Measurements from ENCODE around the gene LRRC3C.
"Not testable (repeated sequence)": the region's sequence is repeated elsewhere in the genome, so short reads cannot be mapped to it uniquely, and the experiment has no call there.

Gene LRRC3C

GRCh38 chr17:39924691-39925055 lies 2.9 kb upstream of the LRRC3C start:
- no peak for DNase-seq (ENCODE audit: low read depth)

GRCh38 chr17:39925282-39926134 lies 2.0 kb upstream of the LRRC3C start:
- DNase-seq (ENCODE audit: low read depth): no peak

- DNase-seq (ENCODE audit: low read depth): peak; percentile 25
Measured at GRCh38 chr17:39926135-39926587, 1.4 kb upstream of the LRRC3C start.

DNA sequence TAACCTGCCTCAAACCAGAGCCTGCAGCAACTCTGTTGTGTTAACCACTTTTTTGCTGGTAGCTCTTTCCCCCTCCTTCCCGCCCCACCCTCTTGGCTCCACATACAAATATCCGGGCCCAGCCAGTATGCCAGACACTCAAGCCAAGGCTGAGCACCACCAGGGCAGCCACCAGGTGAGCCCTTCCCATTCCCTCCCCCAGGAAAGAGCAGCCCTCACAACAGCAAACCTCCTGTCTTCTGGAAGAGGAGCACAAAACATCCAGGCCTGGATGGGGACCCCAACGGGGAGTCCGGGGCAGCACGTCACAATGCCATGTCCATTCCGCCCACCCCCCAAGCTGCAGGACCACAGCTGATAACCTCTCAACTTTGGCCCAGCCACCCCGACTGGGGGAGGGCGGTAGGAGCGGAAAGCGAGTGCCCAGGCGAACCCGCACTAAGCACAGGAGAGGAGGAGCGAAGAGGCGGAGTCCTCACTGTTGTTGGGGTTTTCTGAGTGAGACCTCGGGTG lies 888 bp upstream of the LRRC3C start:
- no peak for DNase-seq (ENCODE audit: low read depth)

DNA sequence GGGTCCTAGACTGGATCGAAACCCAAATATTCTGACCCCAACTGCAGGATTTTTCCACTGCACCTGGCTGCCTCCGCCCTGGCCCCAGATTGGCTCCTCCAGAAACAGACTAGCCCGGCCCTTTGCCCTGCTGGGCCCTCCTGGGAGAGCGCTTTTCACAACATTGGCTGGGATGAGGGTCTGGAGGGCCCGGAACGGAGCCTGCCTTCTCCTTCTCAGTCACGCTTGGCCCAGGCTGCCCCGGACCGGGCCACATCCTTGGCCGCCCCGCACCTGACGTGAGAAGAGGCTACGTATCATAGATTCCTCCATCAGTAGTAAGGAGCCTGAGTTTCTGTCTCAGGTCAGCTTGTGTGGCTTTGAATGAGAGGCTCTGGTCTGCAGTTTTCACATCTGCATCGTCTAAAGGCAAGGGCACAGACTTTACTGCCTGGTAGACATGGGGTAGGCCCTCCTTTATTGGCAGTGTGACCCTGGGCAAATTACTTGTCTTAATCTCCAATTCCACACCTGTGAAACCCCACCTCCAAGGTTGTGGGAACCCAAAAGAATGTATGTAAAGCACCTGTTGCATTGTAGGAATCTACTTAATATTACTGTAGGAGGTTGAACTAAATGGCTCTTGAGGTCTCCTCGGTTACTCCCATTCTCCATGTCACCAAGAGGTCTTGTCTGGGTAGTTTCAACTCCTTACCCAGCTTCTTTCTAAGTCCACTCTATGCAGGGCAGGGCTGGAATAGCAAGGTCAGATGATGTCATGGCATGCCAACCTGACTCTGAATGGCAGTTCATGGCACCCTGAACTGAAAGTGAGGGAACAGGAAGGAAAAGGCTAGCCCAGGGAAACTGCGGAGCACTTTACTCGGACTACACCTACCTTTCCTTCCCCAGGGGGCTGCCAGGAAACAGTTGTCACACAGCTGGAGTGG lies 661 bp downstream of the LRRC3C start:
- no peak for DNase-seq (ENCODE audit: low read depth)

- DNase-seq (ENCODE audit: low read depth): no peak
Measured at GRCh38 chr17:39928858-39929645, 1.5 kb downstream of the LRRC3C start.

DNA sequence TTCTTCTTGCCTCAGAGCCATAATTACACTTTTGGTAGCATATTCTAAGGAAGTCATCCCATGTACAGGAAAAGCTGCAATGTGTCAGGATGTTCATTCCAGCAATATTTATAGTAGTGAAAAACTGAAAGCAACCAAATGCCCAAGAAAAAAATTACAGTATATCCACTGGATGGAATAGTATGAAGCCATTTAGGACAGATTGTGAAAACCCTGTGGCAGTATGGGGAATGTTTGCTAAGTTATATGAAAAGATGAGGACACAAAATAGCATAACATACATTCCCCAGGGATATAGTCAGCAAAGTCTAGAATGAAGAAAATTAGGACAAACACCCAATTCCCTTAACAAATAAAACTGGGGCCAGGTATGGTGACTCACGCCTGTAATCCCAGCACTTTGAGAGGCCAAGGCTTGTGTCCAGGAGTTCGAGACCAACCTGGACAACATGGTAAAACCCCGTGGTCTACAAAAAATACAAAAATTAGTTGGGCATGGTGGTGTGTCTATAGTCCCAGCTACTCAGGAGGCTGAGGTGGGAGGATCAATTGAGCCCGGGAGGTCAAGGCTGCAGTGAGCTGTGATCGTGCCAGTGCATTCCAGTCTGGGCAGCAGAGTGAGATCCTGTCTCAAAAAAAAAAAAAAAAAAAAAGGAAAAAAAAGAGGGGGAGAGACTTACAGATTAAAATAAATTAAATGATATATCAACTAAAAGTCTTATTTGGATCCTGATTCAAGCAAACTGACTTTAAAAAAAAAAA lies 2.3 kb downstream of the LRRC3C start:
- DNase-seq (ENCODE audit: low read depth): no peak

- DNase-seq (ENCODE audit: low read depth): no peak
Measured at GRCh38 chr17:39933912-39934311, 6.4 kb downstream of the LRRC3C start.

DNA sequence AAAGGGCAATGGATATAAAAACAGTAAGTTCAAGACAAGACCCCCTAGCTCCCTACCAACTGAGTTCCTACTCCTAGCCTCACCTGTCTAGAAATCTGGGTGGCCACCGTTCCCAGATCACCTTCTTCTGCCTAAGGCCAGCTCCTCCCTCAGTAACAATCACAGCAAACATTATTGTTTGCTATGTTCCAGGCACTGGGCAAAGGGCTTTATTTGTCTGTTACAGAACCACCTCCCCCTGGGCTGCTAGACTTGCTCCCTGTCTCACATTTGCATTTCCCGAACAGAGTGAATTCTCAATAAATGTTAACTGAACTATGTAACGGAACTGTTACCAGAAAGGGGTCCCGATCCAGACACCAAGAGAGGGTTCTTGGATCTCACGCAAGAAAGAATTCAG lies 6.8 kb downstream of the LRRC3C start:
- no peak for DNase-seq (ENCODE audit: low read depth)

DNA sequence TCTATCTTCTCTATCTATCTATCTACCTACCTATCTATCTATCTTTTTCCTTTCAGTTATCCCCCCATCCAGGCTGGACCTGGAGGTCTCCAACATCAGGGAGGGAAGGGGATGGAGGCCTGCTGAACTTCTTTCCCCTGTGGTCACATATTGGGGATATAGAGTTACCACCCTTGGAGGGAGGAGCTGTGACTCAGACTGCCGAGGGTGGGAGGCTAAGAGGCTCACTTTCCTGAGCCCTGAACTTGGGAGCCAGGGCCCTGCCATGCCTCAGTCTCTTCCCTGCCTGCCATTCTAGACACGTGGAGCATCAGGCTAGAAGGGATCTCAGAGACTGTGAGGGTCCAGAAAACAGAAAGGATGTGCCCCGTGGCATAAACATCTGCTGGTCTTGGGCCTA lies 8.4 kb downstream of the LRRC3C start:
- no peak for DNase-seq (ENCODE audit: low read depth)

GRCh38 chr17:39937447-39937846 lies 9.9 kb downstream of the LRRC3C start:
- no peak for DNase-seq (ENCODE audit: low read depth)

DNA sequence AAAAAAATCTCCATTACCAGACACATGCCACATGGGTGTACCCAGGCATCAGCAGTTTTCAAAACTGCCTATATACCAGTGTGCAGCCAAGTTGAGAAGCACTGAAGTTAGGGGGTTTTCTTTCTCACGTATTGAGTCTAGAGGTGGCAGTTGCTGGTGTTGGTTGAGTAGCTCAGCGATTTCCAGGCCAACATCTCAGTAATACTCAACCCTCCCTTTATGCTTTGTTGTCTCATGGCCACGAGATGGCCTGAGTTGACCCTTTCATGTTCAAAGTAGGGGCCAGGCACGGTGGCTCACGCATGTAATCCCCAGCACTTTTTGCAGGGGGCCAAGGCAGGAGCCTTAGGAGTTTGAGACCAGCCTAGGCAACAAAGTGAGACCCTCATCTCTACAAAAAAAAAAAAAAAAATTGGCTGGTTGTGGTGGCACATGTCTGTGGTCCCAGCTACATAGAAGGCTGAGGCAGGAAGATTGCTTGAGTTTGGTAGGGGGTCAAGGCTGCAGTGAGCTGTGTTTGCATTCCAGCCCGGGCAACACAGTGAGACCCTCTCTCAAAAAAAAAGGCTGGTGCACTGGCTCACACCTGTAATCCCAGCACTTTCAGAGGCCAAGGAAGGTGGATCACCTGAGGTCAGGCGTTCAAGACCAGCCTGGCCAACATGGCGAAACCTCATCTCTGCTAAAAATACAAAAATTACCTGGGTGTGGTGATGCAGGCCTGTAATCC lies 10.8 kb downstream of the LRRC3C start:
- DNase-seq (ENCODE audit: low read depth): no peak

DNA sequence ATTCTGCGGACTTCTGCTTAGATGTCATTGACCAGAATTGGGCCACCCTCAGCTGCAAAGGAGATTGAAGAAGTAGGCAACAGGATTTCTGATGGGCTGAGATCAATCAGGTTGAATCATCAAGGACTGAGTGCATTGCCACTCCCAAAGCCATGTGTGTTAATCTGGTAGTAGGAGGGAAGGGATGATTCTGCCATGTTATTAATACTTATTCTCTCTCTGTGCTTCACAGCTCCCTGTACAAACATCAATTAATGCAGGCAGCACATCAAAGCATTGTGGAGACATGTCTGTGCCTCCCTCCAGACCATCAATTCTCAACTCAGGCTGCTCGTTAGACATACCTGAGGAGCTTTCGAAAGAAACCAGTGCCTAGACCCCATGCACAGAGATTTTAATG lies 11.6 kb downstream of the LRRC3C start:
- DNase-seq (ENCODE audit: low read depth): no peak

- no peak for DNase-seq (ENCODE audit: low read depth)
Measured at GRCh38 chr17:39939588-39940419, 12.3 kb downstream of the LRRC3C start.

GRCh38 chr17:39943702-39944392 lies 16.3 kb downstream of the LRRC3C start:
- DNase-seq (ENCODE audit: low read depth): no peak

DNA sequence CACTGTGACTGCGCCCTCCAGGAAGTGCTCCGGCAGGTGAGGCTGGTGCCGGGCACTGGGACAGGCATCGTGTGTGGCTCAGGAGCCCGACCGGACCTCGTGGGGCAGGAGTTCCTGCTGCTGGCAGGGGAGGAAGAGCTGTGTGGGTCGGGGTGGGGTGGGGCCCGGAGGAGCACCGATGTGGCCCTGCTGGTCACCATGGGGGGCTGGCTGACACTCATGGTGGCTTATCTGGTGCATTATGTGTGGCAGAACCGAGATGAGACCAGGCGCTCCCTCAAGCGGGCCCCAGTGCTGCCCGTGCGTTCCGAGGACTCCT lies 16.8 kb downstream of the LRRC3C start:
- DNase-seq (ENCODE audit: low read depth): no peak

DNA sequence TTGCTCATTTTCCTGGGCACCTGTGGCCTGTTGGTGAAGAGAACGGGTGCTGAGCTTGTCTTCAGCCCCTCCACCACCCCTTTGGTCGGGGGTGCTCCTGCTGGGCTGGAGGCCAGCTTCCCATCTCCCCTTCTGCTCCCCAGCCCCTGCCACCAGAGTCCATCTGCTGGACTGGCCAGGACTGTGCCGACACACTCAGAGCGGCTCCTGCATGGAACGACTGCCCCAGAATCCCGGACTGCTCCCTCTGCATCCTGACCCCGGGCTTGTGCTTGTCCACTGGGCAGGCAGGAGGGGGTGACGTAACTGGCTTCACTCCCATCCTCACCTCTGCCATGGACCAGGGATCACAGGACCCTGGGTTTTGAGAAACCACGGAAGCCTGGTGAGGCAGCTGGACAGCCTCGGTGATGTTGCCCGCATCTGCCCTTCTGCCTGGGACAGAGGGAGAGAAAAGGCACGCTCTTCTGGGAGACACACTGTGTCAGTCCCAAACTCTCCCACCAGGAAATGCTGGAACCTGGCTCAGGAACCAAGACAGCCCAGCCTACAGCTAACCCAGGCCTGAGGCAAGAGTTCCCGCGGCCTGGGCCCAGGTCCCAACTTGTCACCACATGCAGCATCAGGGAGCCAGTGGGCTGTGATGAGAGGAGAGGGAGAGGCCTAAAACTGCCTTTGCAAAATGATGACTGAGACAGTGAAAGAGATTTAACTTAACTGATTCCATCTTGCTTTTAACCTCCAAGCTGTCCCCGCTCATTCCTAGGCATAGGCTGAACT lies 19.2 kb downstream of the LRRC3C start:
- no peak for DNase-seq (ENCODE audit: low read depth)

DNA sequence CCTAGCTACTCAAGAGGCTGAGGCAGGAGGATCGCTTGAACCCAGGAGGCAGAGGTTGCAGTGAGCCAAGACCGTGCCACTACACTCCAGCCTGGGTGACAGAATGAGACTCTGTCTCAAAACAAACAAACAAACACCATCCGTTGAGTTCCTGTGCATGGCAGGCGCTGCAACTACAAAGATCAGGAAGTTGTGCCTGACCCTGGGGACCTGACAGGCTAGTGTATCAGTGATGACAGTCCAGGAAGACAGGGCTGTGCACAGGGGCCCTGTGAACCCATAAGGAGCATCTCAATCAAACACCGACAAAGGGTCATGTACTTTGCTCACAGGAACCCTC lies 20.9 kb downstream of the LRRC3C start:
- not testable (repeated sequence) for DNase-seq (ENCODE audit: low read depth)

- no peak for DNase-seq (ENCODE audit: low read depth)
Measured at GRCh38 chr17:39949028-39949427, 21.5 kb downstream of the LRRC3C start.
